Fibroblast of lung (primary cell): ENCODE results near the gene RTN4RL2.

Experiments used
- CTCF ChIP-seq, 2 donors: IDR thresholded peaks in 1 of 2; conservative IDR thresholded peaks in 1 of 2; 1 replicate in 1 of 2; 2 replicates in 1 of 2; pipeline ENCODE4 v1.5.1; 2011 to 2012; ENCODE audit warnings: low read length in 2 of 2, control low read depth in 1 of 2, inconsistent platforms in 1 of 2, low read depth in 1 of 2, mild to moderate bottlenecking in 1 of 2
- EZH2 ChIP-seq: IDR thresholded peaks from 2 replicates; pipeline ENCODE4 v1.5.1; 2012; ENCODE audit warnings: low read length, control low read depth, mild to moderate bottlenecking; ENCODE audit errors: missing control alignments

GRCh38 chr11:57413681-57414080 lies 46.6 kb upstream of the RTN4RL2 start:
- TF ChIP-seq CTCF (conservative IDR thresholded peaks at IDR 0.05 in 1 of 2, IDR thresholded peaks at IDR 0.05 in 1 of 2; ENCODE audit: low read depth in 1 of 2, low read length in 2 of 2) (no peak), EZH2 (no peak)
